Breast epithelium (tissue), 4 donors: ENCODE data around the gene SLC8A2. TPM values are rescaled to one million over a fixed set of nuclear protein-coding genes. Genes with fewer than 3 reads are reported as not detected.

Experiments used
- DNase-seq, 2 donors: peaks; one replicate each; pipeline ENCODE4 v3.0.0-alpha.2; 2019; ENCODE audit warnings: low spot score in 2 of 2
- H3K27ac ChIP-seq, 2 donors: fragments of 200-600 bp; sonication (generic) in 1 of 2; one replicate each; pipeline ENCODE4 v1.5.1; 2016 to 2019; ENCODE audit warnings: mild to moderate bottlenecking in 1 of 2
- H3K27me3 ChIP-seq, 2 donors: fragments of 200-600 bp; sonication (generic) in 1 of 2; one replicate each; pipeline versions ENCODE4 v1.5.1 to v1.6.0; 2017 to 2019; ENCODE audit warnings: control low read depth in 1 of 2, mild to moderate bottlenecking in 1 of 2
- H3K36me3 ChIP-seq: fragments of 200-600 bp; one replicate; pipeline ENCODE4 v1.5.1; 2019
- H3K4me1 ChIP-seq, 2 donors: fragments of 200-600 bp; sonication (generic); one replicate each; pipeline ENCODE4 v1.5.1; 2016 to 2019; ENCODE audit warnings: control low read depth in 1 of 2
- H3K4me3 ChIP-seq, 3 donors: fragments of 200-600 bp; sonication (generic); 1 replicate in 2 of 3; 2 replicates in 1 of 3; pipeline ENCODE4 v1.5.1; 2016 to 2019; ENCODE audit warnings: mild to moderate bottlenecking in 3 of 3, moderate library complexity in 2 of 3
- H3K9me3 ChIP-seq, 2 donors: fragments of 200-600 bp; sonication (generic) in 1 of 2; one replicate each; pipeline ENCODE4 v1.5.1; 2016 to 2019; ENCODE audit warnings: control low read depth in 1 of 2
- CTCF ChIP-seq, 3 donors: fragments of 450-650 bp; IDR thresholded peaks; one replicate each; pipeline ENCODE4 v1.5.1; 2016 to 2017; ENCODE audit warnings: antibody characterized with exemption in 3 of 3, mild to moderate bottlenecking in 3 of 3, moderate library complexity in 3 of 3
- POLR2A ChIP-seq: fragments of 450-650 bp; IDR thresholded peaks from one replicate; pipeline ENCODE4 v1.6.1; 2016; ENCODE audit warnings: antibody characterized with exemption, mild to moderate bottlenecking, moderate library complexity
- POLR2AphosphoS5 ChIP-seq, 3 donors: sonication (generic); formaldehyde crosslinking; IDR thresholded peaks; one replicate each; pipeline ENCODE4 v1.6.1; 2017; ENCODE audit warnings: antibody characterized with exemption in 3 of 3
- intact Hi-C: fragments of 100-400 bp; cut with DNase I; formaldehyde crosslinking; loops from one replicate; pipeline ENCODE4 v1.15.1; 2023; ENCODE audit warnings: low total_unique reads
- total RNA-seq, 3 donors: library from RNA; depleted of rRNA; stranded (reverse); fragments of >200 nt; gene quantifications; one replicate each; pipeline ENCODE4 v1.1.0, GENCODE V29; 2016

Gene SLC8A2
- total RNA-seq, 3 donors from 2014 or later = under 0.01 to 0.29 TPM; not detected in 1

- DNase-seq = no peak
- Histone ChIP-seq H3K27ac (no peak overlapping the region), H3K4me3 (no peak overlapping the region), H3K4me1 (no peaks in the 10 kb centered on the region), H3K36me3 (no peaks in the 10 kb centered on the region), H3K9me3 (no peaks in the 10 kb centered on the region), H3K27me3 (no peaks in the 10 kb centered on the region)
- intact Hi-C loops = no loop called here
- TF ChIP-seq CTCF (IDR thresholded peaks at IDR 0.05) (no peak), POLR2A (no peak)
Measured at GRCh38 chr19:47407417-47407774, 64.3 kb downstream of the SLC8A2 start.

GRCh38 chr19:47406711-47407416 is 64.8 kb downstream of the SLC8A2 start:
- H3K4me1 ChIP-seq = no peaks in the 10 kb centered on the region
- DNase-seq = no peak
- no peaks in the 10 kb centered on the region for H3K36me3 ChIP-seq
- H3K27ac ChIP-seq = no peak overlapping the region
- no peaks in the 10 kb centered on the region for H3K9me3 ChIP-seq
- TF ChIP-seq POLR2AphosphoS5 (IDR thresholded peaks at IDR 0.05) (no peak), CTCF (IDR thresholded peaks at IDR 0.05) (no peak), POLR2A (no peak)
- H3K27me3 ChIP-seq = no peaks in the 10 kb centered on the region
- intact Hi-C loops = no loop called here
- H3K4me3 ChIP-seq = no peak overlapping the region

- intact Hi-C loops = no loop called here
- Histone ChIP-seq H3K9me3 (no peaks in the 10 kb centered on the region), H3K4me3 (no peak overlapping the region), H3K27me3 (no peaks in the 10 kb centered on the region), H3K4me1 (no peaks in the 10 kb centered on the region), H3K27ac (no peak overlapping the region), H3K36me3 (no peaks in the 10 kb centered on the region)
- TF ChIP-seq POLR2A (no peak), POLR2AphosphoS5 (IDR thresholded peaks at IDR 0.05) (no peak), CTCF (IDR thresholded peaks at IDR 0.05) (no peak)
- no peak for DNase-seq
Measured at GRCh38 chr19:47405854-47406417, 65.8 kb downstream of the SLC8A2 start.

- intact Hi-C loops = no loop called here
- Histone ChIP-seq H3K27me3 (no peaks in the 10 kb centered on the region), H3K4me3 (no peak overlapping the region), H3K36me3 (no peaks in the 10 kb centered on the region), H3K9me3 (no peaks in the 10 kb centered on the region), H3K27ac (no peak overlapping the region), H3K4me1 (no peaks in the 10 kb centered on the region)
- DNase-seq = no peak
- TF ChIP-seq CTCF (IDR thresholded peaks at IDR 0.05) (no peak), POLR2A (no peak)
Measured at GRCh38 chr19:47405197-47405550, 66.5 kb downstream of the SLC8A2 start.

GRCh38 chr19:47404334-47405196 is 67.1 kb downstream of the SLC8A2 start:
- Histone ChIP-seq H3K4me1 (no peaks in the 10 kb centered on the region), H3K36me3 (no peaks in the 10 kb centered on the region), H3K27me3 (no peaks in the 10 kb centered on the region), H3K4me3 (no peak overlapping the region), H3K9me3 (no peaks in the 10 kb centered on the region), H3K27ac (no peak overlapping the region)
- no peak for DNase-seq
- TF ChIP-seq CTCF (IDR thresholded peaks at IDR 0.05) (no peak), POLR2AphosphoS5 (IDR thresholded peaks at IDR 0.05) (no peak), POLR2A (no peak)
- intact Hi-C loops = no loop called here
